PC-3 (cell line): ENCODE results near the gene AP3M1.

ENCODE experiments used
- CTCF ChIP-seq: fragments of 300-600 bp; sonication (generic); conservative IDR thresholded peaks from 2 replicates; pipeline ENCODE4 v1.5.1; 2017; ENCODE audit warnings: antibody characterized with exemption, low read depth, mild to moderate bottlenecking, low read length
- EZH2 ChIP-seq: fragments of 300-600 bp; sonication (generic); IDR thresholded peaks from one replicate; pipeline ENCODE4 v1.6.1; 2017; ENCODE audit warnings: antibody characterized with exemption, mild to moderate bottlenecking, low read length; ENCODE audit not compliant: unreplicated experiment

DNA sequence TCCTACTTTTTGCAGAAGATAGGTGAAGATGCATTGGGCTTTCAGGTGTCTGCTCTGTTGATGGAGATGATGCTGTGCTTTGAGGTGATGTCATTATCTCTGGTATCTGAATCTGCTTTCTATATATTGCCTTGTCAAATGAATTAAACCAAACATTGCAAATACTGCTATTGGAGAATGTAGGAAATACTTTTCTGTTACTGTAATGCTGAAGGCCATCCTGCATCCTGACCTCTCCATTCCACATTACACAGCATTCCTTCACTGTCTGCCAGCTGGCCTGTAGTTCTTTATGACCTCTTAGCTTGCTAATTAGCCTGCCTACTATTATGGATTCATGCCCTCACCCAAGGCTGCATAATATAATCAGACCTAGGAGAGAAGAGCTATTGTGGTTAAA lies 79.5 kb downstream of the AP3M1 start:
- TF ChIP-seq CTCF (no peak), EZH2 (no peak)
